ENCODE measurements around the gene UGT1A7.

The UGT1A7 gene

GRCh38 chr2:233761040-233761769, 79.5 kb downstream of the UGT1A7 start:
- no peak for DNase-seq
- Histone ChIP-seq H3K4me1 (no peaks in the 10 kb centered on the region), H3K36me3 (no peaks in the 10 kb centered on the region), H3K9me3 (no peaks in the 10 kb centered on the region), H3K4me3 (ENCODE audit: low read depth, low read length) (no peak overlapping the region), H3K27me3 (peaks cover 10% of the 10 kb centered on the region)
- no peak for TF ChIP-seq CTCF (IDR thresholded peaks at IDR 0.05; ENCODE audit: low read depth, low read length)

- no peaks in the 10 kb centered on the region for H3K4me1 ChIP-seq
- no peak for TF ChIP-seq CTCF (IDR thresholded peaks at IDR 0.05; ENCODE audit: low read depth, low read length)
- peaks cover 26% of the 10 kb centered on the region for H3K27me3 ChIP-seq
- no peak overlapping the region for H3K4me3 ChIP-seq (ENCODE audit: low read depth, low read length)
- H3K36me3 ChIP-seq: no peaks in the 10 kb centered on the region
- no peak for DNase-seq
- H3K9me3 ChIP-seq: no peaks in the 10 kb centered on the region
Observed at GRCh38 chr2:233764264-233764663, 82.6 kb downstream of the UGT1A7 start.

GRCh38 chr2:233764761-233765160, 83.1 kb downstream of the UGT1A7 start:
- DNase-seq: no peak
- Histone ChIP-seq H3K27me3 (peaks cover 29% of the 10 kb centered on the region), H3K9me3 (no peaks in the 10 kb centered on the region), H3K4me3 (ENCODE audit: low read depth, low read length) (no peak overlapping the region), H3K36me3 (no peaks in the 10 kb centered on the region), H3K4me1 (no peaks in the 10 kb centered on the region)
- TF ChIP-seq CTCF (IDR thresholded peaks at IDR 0.05; ENCODE audit: low read depth, low read length): no peak

- H3K4me3 ChIP-seq (ENCODE audit: low read depth, low read length): no peak overlapping the region
- H3K36me3 ChIP-seq: no peaks in the 10 kb centered on the region
- TF ChIP-seq CTCF (IDR thresholded peaks at IDR 0.05; ENCODE audit: low read depth, low read length): no peak
- no peak for DNase-seq
- peaks cover 33% of the 10 kb centered on the region for H3K27me3 ChIP-seq
- no peaks in the 10 kb centered on the region for H3K4me1 ChIP-seq
- H3K9me3 ChIP-seq: no peaks in the 10 kb centered on the region
Observed at GRCh38 chr2:233766416-233766815, 84.7 kb downstream of the UGT1A7 start.

- TF ChIP-seq CTCF (IDR thresholded peaks at IDR 0.05; ENCODE audit: low read depth, low read length): no peak
- no peak for DNase-seq
- Histone ChIP-seq H3K9me3 (no peaks in the 10 kb centered on the region), H3K27me3 (peaks cover 31% of the 10 kb centered on the region), H3K4me1 (no peaks in the 10 kb centered on the region), H3K36me3 (no peaks in the 10 kb centered on the region), H3K4me3 (ENCODE audit: low read depth, low read length) (no peak overlapping the region)
Observed at GRCh38 chr2:233768076-233768475, 86.4 kb downstream of the UGT1A7 start.

GRCh38 chr2:233769260-233769659, 87.6 kb downstream of the UGT1A7 start:
- no peak for DNase-seq
- no peak overlapping the region for H3K4me3 ChIP-seq (ENCODE audit: low read depth, low read length)
- H3K36me3 ChIP-seq: no peaks in the 10 kb centered on the region
- no peaks in the 10 kb centered on the region for H3K9me3 ChIP-seq
- peaks cover 23% of the 10 kb centered on the region for H3K27me3 ChIP-seq
- H3K4me1 ChIP-seq: no peaks in the 10 kb centered on the region
- TF ChIP-seq CTCF (IDR thresholded peaks at IDR 0.05; ENCODE audit: low read depth, low read length): no peak
